Loucy (cell line): ENCODE results near the gene RAET1L.

Experiments used
- H2AFZ ChIP-seq: fragments of 200-600 bp; sonication (generic); 2 replicates; pipeline ENCODE4 v1.6.0; 2016; ENCODE audit warnings: antibody characterized with exemption, mild to moderate bottlenecking, low read length, moderate library complexity
- H3F3A ChIP-seq: fragments of 200-600 bp; 2 replicates; pipeline ENCODE4 v1.6.0; 2016; ENCODE audit warnings: antibody characterized with exemption, low read depth, mild to moderate bottlenecking
- H3K27me3 ChIP-seq: fragments of 200-600 bp; sonication (generic); 2 replicates; pipeline ENCODE4 v1.6.1; 2014; ENCODE audit warnings: low read length, mild to moderate bottlenecking; ENCODE audit not compliant: insufficient read depth, poor library complexity, severe bottlenecking
- H3K36me3 ChIP-seq: fragments of 200-600 bp; sonication (generic); 2 replicates; pipeline ENCODE4 v1.6.1; 2016; ENCODE audit warnings: low read length; ENCODE audit not compliant: insufficient read depth
- H3K4me1 ChIP-seq: fragments of 200-600 bp; sonication (generic); 2 replicates; pipeline ENCODE4 v1.5.1; 2014; ENCODE audit warnings: low read length, mild to moderate bottlenecking; ENCODE audit not compliant: insufficient read depth, poor library complexity, severe bottlenecking
- H3K4me2 ChIP-seq: fragments of 200-600 bp; sonication (generic); 2 replicates; pipeline ENCODE4 v1.6.0; 2014; ENCODE audit warnings: antibody characterized with exemption, low read length, low read depth, mild to moderate bottlenecking; ENCODE audit not compliant: poor library complexity, severe bottlenecking
- H3K4me3 ChIP-seq: fragments of 200-600 bp; sonication (generic); 2 replicates; pipeline ENCODE4 v1.5.1; 2014; ENCODE audit warnings: low read length, mild to moderate bottlenecking, mixed read lengths; ENCODE audit not compliant: poor library complexity, severe bottlenecking
- H3K79me2 ChIP-seq: fragments of 200-600 bp; sonication (generic); 2 replicates; pipeline ENCODE4 v1.6.1; 2014; ENCODE audit warnings: low read length; ENCODE audit not compliant: insufficient read depth
- H3K9ac ChIP-seq: fragments of 200-600 bp; sonication (generic); 2 replicates; pipeline ENCODE4 v1.6.0; 2014; ENCODE audit warnings: mild to moderate bottlenecking, low read depth, low read length, moderate library complexity; ENCODE audit not compliant: poor library complexity, severe bottlenecking
- H3K9me2 ChIP-seq: fragments of 200-600 bp; sonication (generic); replicated peaks from 2 replicates; pipeline ENCODE4 v1.6.1; 2016; ENCODE audit warnings: low read depth, low read length, mixed read lengths
- H3K9me3 ChIP-seq: fragments of 200-600 bp; sonication (generic); 2 replicates; pipeline ENCODE4 v1.6.1; 2014; ENCODE audit warnings: mild to moderate bottlenecking, antibody characterized with exemption, low read length, low read depth; ENCODE audit not compliant: insufficient read depth
- H4K20me1 ChIP-seq: fragments of 200-600 bp; sonication (generic); 2 replicates; pipeline ENCODE4 v1.6.0; 2014; ENCODE audit warnings: antibody characterized with exemption, low read length, mild to moderate bottlenecking; ENCODE audit not compliant: insufficient read depth, poor library complexity, severe bottlenecking
- CTCF ChIP-seq: fragments of 200-600 bp; sonication (generic); conservative IDR thresholded peaks from 2 replicates; pipeline ENCODE4 v1.5.1; 2014; ENCODE audit warnings: mild to moderate bottlenecking, antibody characterized with exemption, low read length
- EZH2phosphoT487 ChIP-seq: fragments of 200-600 bp; IDR thresholded peaks from 2 replicates; pipeline ENCODE4 v1.6.1; 2018; ENCODE audit warnings: antibody characterized with exemption, mild to moderate bottlenecking, moderate library complexity, borderline replicate concordance

Gene RAET1L

GRCh38 chr6:150029276-150029675 is 3.9 kb upstream of the RAET1L start:
- H3K36me3 ChIP-seq, result no peaks in the 10 kb centered on the region
- no peak overlapping the region for H3K4me3 ChIP-seq
- H3K4me2 ChIP-seq, result no peak overlapping the region
- no peaks in the 10 kb centered on the region for H3K9me3 ChIP-seq
- no peaks in the 10 kb centered on the region for H3F3A ChIP-seq
- H3K27me3 ChIP-seq, result no peaks in the 10 kb centered on the region
- H2AFZ ChIP-seq, result no peak overlapping the region
- no peaks in the 10 kb centered on the region for H4K20me1 ChIP-seq
- no peak overlapping the region for H3K9ac ChIP-seq
- TF ChIP-seq EZH2phosphoT487 (no peak), CTCF (no peak)
- H3K4me1 ChIP-seq, result no peaks in the 10 kb centered on the region
- no peaks in the 10 kb centered on the region for H3K9me2 ChIP-seq
- no peaks in the 10 kb centered on the region for H3K79me2 ChIP-seq

GRCh38 chr6:150028799-150029198 is 3.5 kb upstream of the RAET1L start:
- Histone ChIP-seq H3K4me1 (no peaks in the 10 kb centered on the region), H2AFZ (no peak overlapping the region), H3K4me3 (no peak overlapping the region), H3K27me3 (no peaks in the 10 kb centered on the region), H3K9me2 (no peaks in the 10 kb centered on the region), H3K36me3 (no peaks in the 10 kb centered on the region), H3K9me3 (no peaks in the 10 kb centered on the region), H3K4me2 (no peak overlapping the region), H3K9ac (no peak overlapping the region), H3K79me2 (no peaks in the 10 kb centered on the region), H4K20me1 (no peaks in the 10 kb centered on the region), H3F3A (no peaks in the 10 kb centered on the region)
- no peak for TF ChIP-seq EZH2phosphoT487
- TF ChIP-seq CTCF, result no peak

- Histone ChIP-seq H3K27me3 (no peaks in the 10 kb centered on the region), H3K79me2 (no peaks in the 10 kb centered on the region), H3K9me2 (no peaks in the 10 kb centered on the region), H3K9me3 (no peaks in the 10 kb centered on the region), H3F3A (no peaks in the 10 kb centered on the region), H4K20me1 (no peaks in the 10 kb centered on the region), H3K4me3 (no peak overlapping the region), H3K4me1 (no peaks in the 10 kb centered on the region), H3K36me3 (no peaks in the 10 kb centered on the region), H3K9ac (no peak overlapping the region), H3K4me2 (no peak overlapping the region), H2AFZ (no peak overlapping the region)
- TF ChIP-seq CTCF (no peak), EZH2phosphoT487 (no peak)
Observed at GRCh38 chr6:150027806-150028565, 2.7 kb upstream of the RAET1L start.
